Jurkat, Clone E6-1 (cell line): ENCODE measurements around the gene CDC14B. TPM values are rescaled to one million over a fixed set of nuclear protein-coding genes. Genes with fewer than 3 reads are reported as not detected.
"Not testable (repeated sequence)": the region's sequence is repeated elsewhere in the genome, so short reads cannot be mapped to it uniquely, and the experiment has no call there.

Experiments used
- DNase-seq: peaks from one replicate; pipeline ENCODE4 v3.0.0-alpha.2; 2011; ENCODE audit warnings: low read depth, low spot score
- H3K4me3 ChIP-seq: 2 replicates; pipeline ENCODE4 v1.5.1; 2011; ENCODE audit warnings: mild to moderate bottlenecking, low read length, control low read depth, moderate library complexity
- polyA plus RNA-seq: library from polyadenylated mRNA; unstranded; fragments of >200 nt; gene quantifications from one replicate; pipeline ENCODE4 v1.2.1, GENCODE V29; 2012; ENCODE audit warnings: missing spikeins; ENCODE audit not compliant: insufficient read length, insufficient read depth

Gene CDC14B
- not detected for polyA plus RNA-seq

DNA sequence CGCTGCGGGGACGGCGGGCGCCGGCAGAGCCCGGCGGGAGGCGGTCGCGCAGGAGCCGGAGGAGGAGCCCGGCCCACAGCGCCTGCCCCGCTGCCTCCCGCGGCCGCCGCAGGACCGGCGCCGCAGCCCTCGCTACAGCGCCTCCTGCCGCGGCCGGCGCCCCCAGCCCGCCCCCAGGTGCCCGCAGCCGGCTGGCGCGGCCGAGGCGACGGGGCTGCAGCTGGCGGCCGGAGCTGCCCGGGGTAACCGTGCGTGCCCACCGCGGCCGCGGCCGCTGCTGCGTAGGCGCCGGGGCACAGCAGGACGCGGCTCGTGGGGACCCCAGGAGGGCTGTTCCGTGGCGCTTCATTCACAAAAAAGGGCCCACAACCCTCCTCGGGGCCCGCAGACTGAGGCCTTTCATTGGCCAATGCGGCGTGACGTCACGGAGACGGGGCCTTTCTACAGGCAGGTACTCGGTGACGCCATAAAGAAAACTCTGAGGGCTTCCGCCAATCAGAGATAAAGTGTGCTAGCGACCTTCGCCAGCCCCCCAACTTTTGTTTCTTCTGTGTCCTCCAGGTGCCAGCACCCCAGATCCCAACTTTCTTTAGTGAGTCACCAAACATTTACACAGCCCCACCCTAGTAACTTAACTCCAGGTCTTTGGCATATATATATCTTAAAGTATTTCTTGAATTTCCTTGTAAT lies at the start of gene CDC14B:
Gene CDC14B (minus strand): TSS at position 353 of the 690 bp plus-strand sequence. CDS start 465 bp downstream, outside the sequence.
- DNase-seq: no peak

GRCh38 chr9:96668868-96669534 lies 49.4 kb upstream of the CDC14B start:
- no peak for DNase-seq
- H3K4me3 ChIP-seq: no peak overlapping the region

More for the DNA sequence above, at the start of gene CDC14B:
- no peak within 1 kb of the TSS for H3K4me3 ChIP-seq

GRCh38 chr9:96667363-96667728 lies 47.7 kb upstream of the CDC14B start:
- H3K4me3 ChIP-seq: no peak overlapping the region
- no peak for DNase-seq

- not testable (repeated sequence) for H3K4me3 ChIP-seq
- DNase-seq: peak; percentile 45
These were observed 47.2 kb upstream of the CDC14B start for GRCh38 chr9:96666653-96667362.

- H3K4me3 ChIP-seq: no peak overlapping the region
- DNase-seq: no peak
These were observed 46.1 kb upstream of the CDC14B start for GRCh38 chr9:96665789-96666188.

GRCh38 chr9:96663506-96664120 lies 44.0 kb upstream of the CDC14B start:
- DNase-seq: no peak
- H3K4me3 ChIP-seq: no peak overlapping the region

DNA sequence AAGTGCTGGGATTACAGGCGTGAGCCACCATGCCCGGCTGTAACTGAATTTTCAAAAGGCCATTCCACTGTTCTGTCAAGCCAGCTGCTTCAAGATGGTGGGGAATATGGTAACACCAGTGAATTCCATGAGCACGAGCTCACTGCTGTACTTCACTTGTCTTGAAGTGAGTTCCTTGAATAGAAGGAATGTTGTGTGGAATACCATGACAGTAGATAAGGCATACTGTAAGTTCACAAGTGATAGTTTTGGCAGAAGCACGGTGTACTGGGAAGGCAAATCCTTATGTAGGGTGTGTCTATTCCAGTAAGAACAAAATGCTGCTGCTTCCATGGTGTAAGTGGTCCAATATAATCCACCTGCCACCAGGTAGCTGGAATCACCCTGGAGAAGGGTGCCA lies 42.1 kb upstream of the CDC14B start:
- DNase-seq: no peak
- H3K4me3 ChIP-seq: no peak overlapping the region

DNA sequence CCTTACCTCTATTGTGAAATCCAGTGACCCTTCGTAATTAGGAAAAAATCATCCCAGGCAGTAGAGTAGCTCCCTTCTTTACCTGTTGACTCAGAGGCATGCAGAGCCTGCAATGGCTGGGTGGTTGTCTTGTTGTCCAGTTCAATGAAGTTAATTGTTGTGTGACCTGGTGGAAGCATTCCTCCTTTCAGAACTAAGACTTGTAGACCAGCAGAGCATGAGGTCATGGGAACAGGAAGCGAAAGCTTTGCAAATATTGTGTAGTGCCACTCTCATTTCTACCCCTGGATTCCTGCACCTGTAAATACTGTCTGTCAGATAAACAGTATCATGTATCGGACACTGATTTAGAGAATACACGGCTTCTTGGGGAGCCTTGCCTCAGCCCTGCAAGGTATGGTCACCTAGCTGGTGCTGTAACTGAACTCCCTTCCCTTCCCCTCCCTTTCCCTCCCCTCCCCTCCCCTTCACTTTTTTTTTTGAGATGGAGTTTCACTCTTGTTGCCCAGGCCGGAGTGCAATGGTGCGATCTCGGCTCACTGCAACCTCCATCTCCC lies 41.1 kb upstream of the CDC14B start:
- H3K4me3 ChIP-seq: no peak overlapping the region
- no peak for DNase-seq

- peak within 1 kb of the TSS; percentile 62 for H3K4me3 ChIP-seq
- DNase-seq: peak; percentile 14
These were observed 35.7 kb upstream of the CDC14B start, which contains the start of gene PRXL2C for GRCh38 chr9:96655198-96655851. Gene PRXL2C (minus strand): TSS chr9:96655317. CDS start chr9:96655281, 36 bp downstream.

GRCh38 chr9:96654450-96655197 lies 35.0 kb upstream of the CDC14B start:
- peak overlapping the region; percentile 62 for H3K4me3 ChIP-seq
- peak; percentile 80 for DNase-seq

DNA sequence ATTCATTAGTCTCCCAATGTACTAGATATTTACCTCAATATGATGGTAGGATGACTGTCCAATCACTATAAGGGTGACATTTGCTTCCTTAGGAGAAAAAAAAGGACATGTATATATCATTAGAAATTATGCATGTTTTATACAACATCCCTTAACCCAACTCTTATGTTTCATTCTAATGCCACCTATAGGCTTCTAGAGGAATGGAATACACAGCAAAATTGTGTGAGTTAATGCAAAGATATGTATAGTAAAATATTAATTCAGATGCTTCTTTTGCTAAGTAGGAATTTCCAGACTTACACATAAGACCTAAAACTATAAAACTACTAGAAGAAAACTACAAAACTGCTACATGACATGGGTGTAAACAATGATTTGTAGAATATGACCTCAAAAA lies 32.0 kb upstream of the CDC14B start:
- DNase-seq: peak; percentile 23
- H3K4me3 ChIP-seq: no peak overlapping the region

DNA sequence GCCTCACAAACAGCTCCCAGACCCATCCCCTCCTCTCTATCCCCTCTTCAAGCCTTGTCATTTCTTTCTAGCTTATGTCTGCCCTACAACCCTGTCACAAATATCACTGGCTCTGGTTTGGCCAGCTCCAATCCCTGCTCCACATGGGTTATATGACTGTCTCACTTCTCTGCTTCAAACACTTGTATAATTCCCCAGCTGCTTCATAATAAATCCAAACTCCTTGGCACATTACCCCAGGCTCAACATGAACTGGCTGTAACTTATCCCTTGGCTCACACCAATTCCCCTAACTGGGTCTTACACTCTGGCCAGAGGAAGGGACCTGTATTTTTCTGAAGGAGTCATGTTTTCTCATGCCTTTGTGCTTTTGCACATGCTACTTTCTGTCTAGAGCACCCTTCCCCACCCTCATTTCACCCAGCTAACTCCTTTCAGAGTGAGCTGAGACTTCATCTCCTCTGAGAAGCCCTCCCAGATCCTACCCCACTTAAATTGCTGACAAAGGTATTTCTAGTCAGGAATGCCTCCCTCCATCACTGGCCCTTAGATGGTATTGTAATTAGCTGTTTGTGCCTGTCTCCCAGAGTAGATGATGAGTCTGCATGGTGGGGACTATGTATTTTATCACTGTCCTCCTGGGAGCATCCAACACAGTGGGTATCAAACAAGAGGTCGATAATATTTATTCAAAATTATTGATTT lies 30.1 kb upstream of the CDC14B start:
- H3K4me3 ChIP-seq: no peak overlapping the region
- DNase-seq: no peak

DNA sequence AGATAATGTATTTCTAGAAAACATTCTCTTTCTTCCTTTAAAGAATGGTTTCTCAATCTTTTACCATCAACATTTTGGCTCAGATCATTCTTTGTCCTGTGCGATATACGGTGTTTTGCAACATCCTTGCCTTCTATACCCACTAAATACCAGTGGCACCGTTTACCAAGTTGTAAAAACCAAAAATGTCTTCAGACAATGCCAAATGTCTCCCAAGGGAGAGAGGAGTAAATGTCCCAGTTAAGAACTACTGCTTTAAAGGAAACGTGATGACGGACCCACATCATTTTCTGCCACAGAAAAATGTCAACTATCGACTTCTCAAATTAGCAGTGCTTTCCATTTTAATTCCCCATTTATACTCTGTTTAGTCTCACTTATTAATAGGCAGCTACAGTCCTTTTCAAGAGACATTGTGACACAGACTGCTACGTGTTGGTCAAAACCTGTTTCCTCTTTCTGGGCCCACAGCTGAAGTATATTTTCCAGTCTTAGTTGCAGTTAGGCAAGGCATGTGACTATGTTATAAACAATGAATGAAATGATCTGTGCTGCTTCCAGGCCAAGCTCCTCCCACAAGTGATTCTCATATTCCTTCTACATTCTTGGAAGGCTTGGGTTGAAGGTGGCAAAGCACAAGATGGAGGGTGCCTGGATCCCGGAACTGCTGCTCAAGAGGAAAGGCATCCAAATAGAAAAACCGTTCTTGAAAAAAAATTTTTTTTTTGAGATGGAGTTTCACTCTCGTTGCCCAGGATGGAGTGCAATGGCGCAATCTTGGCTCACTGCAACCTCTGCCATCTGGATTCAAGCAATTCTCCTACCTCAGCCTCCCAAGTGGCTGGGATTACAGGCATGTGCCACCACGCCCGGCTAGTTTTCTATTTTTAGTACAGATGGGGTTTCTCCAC lies 26.7 kb upstream of the CDC14B start:
- H3K4me3 ChIP-seq: no peak overlapping the region
- no peak for DNase-seq

DNA sequence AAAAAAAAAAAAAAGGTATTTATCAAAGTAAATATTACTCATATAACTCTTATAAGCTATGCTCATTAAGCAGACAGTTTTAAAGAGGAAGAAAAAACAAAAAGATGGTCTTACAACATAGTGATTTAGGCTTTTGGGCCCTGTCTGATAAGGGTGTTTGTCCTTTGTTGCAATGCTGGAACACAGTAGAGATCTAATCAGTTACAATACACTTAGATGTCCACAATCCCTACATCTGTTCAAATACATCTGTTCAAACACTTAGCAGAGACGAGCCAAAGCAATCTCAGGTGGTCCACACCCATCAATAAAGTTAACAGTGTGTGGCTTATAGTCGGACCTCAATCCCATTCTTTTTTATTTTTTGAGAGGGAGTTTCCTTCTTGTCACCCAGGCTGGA lies 24.5 kb upstream of the CDC14B start:
- DNase-seq: no peak
- H3K4me3 ChIP-seq: no peak overlapping the region

DNA sequence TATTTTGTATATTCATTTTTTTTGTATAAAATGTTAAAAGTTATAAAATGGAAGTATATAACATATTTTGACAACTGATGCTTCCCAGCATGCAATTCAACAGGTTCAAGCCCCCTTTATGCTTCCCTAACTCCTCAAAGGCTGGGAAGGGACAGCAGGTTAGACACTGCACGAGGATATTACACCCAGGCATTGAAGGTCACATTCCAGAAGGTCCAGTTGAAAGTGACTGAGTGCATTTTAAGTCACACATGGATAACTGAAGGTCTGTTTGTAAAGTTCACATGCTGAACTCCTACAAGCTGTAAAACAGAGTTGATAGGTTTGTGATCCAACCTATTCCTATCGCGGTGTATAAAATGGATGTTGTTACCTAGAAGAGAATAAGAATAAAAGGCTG lies 21.9 kb upstream of the CDC14B start:
- no peak for DNase-seq
- no peak overlapping the region for H3K4me3 ChIP-seq

- H3K4me3 ChIP-seq: no peak overlapping the region
- no peak for DNase-seq
These were observed 19.1 kb upstream of the CDC14B start for GRCh38 chr9:96638606-96639364.
